ENCODE data around the gene RAPGEF5. TPM values are rescaled to one million over a fixed set of nuclear protein-coding genes. Genes with fewer than 3 reads are reported as not detected.

The RAPGEF5 gene
- total RNA-seq, 1 donor from 2014 or later, result 139 TPM

DNA sequence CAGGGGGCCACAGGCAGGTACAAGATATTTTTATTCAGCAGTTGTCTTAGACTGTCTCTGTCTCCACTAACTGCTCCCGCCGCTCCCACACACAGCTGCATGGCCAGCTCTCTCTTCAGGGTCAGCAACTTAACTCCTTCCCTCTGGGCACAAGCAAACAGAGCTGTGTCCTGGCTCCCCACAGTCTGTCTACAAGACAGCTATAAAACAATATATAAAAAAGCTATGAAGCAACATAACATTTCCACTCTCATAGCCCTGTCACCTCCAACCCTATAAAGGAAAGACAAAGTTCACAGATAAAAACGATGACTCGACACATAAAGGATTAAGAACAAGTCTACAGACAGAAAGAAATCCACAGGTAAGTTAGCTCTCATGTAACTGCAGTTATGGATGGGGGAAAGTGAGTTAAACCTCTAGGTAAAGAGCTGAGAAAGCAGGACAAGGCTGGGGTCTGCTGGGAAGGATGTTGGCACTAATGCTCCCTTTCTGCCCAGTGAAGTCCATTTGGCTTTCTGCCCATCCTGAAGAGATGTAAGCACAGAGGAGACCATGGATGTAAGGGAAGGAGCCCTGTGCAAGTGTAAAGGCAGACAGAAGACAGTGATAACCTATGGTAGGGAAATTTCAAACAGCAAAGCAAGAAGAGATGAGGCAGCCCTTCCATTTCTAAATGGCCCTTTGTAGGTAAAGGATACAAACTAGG lies 27.0 kb downstream of the RAPGEF5 start:
- DNase-seq (no peak), ATAC-seq (no peak)
- Histone ChIP-seq H3K27ac (no peak overlapping the region), H3K27me3 (no peaks in the 10 kb centered on the region), H3K4me3 (no peak overlapping the region), H3K9me3 (no peaks in the 10 kb centered on the region), H3K36me3 (no peaks in the 10 kb centered on the region), H3K4me1 (peaks cover 6% of the 10 kb centered on the region)
- intact Hi-C loops (cut with DNase I), result no loop called here
- TF ChIP-seq, protein P1, sequence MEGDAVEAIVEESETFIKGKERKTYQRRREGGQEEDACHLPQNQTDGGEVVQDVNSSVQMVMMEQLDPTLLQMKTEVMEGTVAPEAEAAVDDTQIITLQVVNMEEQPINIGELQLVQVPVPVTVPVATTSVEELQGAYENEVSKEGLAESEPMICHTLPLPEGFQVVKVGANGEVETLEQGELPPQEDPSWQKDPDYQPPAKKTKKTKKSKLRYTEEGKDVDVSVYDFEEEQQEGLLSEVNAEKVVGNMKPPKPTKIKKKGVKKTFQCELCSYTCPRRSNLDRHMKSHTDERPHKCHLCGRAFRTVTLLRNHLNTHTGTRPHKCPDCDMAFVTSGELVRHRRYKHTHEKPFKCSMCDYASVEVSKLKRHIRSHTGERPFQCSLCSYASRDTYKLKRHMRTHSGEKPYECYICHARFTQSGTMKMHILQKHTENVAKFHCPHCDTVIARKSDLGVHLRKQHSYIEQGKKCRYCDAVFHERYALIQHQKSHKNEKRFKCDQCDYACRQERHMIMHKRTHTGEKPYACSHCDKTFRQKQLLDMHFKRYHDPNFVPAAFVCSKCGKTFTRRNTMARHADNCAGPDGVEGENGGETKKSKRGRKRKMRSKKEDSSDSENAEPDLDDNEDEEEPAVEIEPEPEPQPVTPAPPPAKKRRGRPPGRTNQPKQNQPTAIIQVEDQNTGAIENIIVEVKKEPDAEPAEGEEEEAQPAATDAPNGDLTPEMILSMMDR (IDR thresholded peaks at IDR 0.05), result no peak

DNA sequence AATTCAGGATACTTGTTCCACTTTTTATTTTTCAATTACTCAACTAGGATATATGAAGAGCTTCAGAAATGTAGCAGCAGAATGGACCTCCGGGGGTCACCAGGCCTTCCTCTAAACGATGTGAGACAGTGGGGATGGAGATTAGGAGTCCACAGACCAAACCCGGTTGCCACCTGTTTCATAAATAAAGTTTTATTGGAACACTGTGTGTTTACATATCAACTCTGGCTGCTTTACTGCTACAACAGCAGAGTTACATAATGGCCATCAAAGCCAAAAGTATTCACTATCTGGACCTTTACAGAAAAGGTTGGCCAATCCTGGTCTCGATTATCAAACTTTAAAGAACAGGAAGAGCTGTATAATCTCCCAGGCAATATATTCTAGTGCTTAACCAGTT lies 30.8 kb downstream of the RAPGEF5 start:
- Histone ChIP-seq H3K36me3 (no peaks in the 10 kb centered on the region), H3K4me1 (no peaks in the 10 kb centered on the region), H3K27ac (no peak overlapping the region), H3K27me3 (no peaks in the 10 kb centered on the region), H3K4me3 (no peak overlapping the region), H3K9me3 (no peaks in the 10 kb centered on the region)
- no peak for DNase-seq
- intact Hi-C loops (cut with DNase I), result no loop called here
- no peak for ATAC-seq
- TF ChIP-seq, protein P1 (IDR thresholded peaks at IDR 0.05), result no peak

DNA sequence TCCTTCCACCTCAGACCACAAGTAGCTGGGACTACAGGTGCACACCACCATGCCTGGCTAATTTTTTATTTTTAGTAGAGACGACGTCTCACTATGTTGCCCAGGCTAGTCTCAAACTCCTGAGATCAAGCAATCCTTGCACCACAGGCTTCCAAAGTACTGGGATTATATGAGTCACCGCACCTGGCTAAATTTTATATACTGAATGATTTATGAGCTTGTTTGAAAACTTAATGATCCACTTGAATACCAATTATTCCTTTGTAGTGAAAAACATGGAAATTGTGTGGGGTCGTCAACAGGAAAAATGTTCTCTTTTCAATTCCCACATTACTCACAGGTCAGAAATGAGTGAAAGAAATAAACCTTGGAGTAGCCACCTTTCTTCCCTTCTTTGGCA lies 31.3 kb downstream of the RAPGEF5 start:
- no peak for DNase-seq
- ATAC-seq, result no peak
- no peak overlapping the region for H3K27ac ChIP-seq
- no peaks in the 10 kb centered on the region for H3K9me3 ChIP-seq
- no peaks in the 10 kb centered on the region for H3K4me1 ChIP-seq
- no peaks in the 10 kb centered on the region for H3K27me3 ChIP-seq
- no peak overlapping the region for H3K4me3 ChIP-seq
- no peaks in the 10 kb centered on the region for H3K36me3 ChIP-seq
- intact Hi-C loops (cut with DNase I), result no loop called here
- TF ChIP-seq, protein P1 (IDR thresholded peaks at IDR 0.05), result no peak

DNA sequence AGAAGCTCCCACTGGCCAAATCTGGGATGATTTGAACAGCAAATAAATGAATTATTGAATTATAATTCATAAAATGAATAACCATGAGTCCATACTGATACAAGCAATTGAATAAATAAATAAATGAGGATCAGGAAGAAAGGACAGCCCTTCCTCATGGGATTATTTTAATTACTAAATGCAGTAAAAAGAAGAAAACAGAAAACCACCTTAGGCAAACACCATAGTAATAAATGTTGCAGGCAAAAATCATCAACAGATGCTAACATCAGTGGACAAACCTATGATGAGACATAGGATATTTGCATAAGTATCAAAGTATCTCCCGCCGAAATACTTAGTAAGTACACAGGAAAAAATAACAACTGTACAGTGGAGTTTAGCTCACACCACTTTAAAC lies 33.2 kb downstream of the RAPGEF5 start:
- Histone ChIP-seq H3K27ac (no peak overlapping the region), H3K4me3 (no peak overlapping the region), H3K9me3 (no peaks in the 10 kb centered on the region), H3K36me3 (no peaks in the 10 kb centered on the region), H3K4me1 (no peaks in the 10 kb centered on the region), H3K27me3 (no peaks in the 10 kb centered on the region)
- TF ChIP-seq, protein P1 (IDR thresholded peaks at IDR 0.05), result no peak
- DNase-seq, result no peak
- no peak for ATAC-seq
- intact Hi-C loops (cut with DNase I), result no loop called here

DNA sequence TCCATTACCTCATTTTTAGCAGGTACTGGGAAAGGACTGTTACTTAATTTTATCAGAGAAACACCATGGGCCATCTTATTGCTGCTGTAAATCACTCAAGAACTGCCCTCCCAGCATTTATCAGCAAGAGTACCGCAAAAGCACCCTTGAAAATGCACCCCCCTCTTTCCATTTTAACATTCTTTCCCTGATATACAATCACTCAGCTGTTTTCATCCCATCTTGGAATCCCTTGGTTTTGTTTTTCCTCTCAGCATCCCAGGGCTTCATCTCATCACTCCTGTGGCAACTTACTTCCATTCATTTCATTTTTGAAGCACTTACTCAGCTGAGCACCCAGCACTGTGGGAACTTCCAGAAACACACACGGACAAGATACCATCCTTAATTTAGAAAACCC lies 36.5 kb downstream of the RAPGEF5 start:
- no peak overlapping the region for H3K27ac ChIP-seq
- H3K27me3 ChIP-seq, result no peaks in the 10 kb centered on the region
- ATAC-seq (no peak), DNase-seq (no peak)
- intact Hi-C loops (cut with DNase I), result no loop called here
- no peaks in the 10 kb centered on the region for H3K4me1 ChIP-seq
- H3K4me3 ChIP-seq, result no peak overlapping the region
- TF ChIP-seq, protein P1 (IDR thresholded peaks at IDR 0.05), result no peak
- no peaks in the 10 kb centered on the region for H3K9me3 ChIP-seq
- H3K36me3 ChIP-seq, result no peaks in the 10 kb centered on the region
